ENCODE measurements around the gene CMTM6. TPM values are rescaled to one million over a fixed set of nuclear protein-coding genes. Genes with fewer than 3 reads are reported as not detected.

Gene CMTM6
- total and polyA plus RNA-seq, 2 of the 13 experiments (the other 11 are each of a cell fraction or from before 2014, with no cell fraction given) = 25.6 to 55.7 TPM

GRCh38 chr3:32500880-32501782 is 1.5 kb downstream of the CMTM6 start (continued):
- TF ChIP-seq UBTF (CRISPR knock-in tag; IDR thresholded peaks at IDR 0.05) = no peak
- TF ChIP-seq ZNF878 (CRISPR knock-in tag; IDR thresholded peaks at IDR 0.05) = 0 out of 2 replicates have a peak, but pooled peaks have one; percentile 12
- 0 out of 2 replicates have a peak, but pooled peaks have one; percentile 5 for TF ChIP-seq CREM (IDR thresholded peaks at IDR 0.05)
- no peak for TF ChIP-seq CREM (CRISPR knock-in tag; IDR thresholded peaks at IDR 0.05)

GRCh38 chr3:32500231-32500630 is 2.4 kb downstream of the CMTM6 start:
- 55% methylated on average over 2 of the region's 2 CpGs for WGBS (ENCODE audit: low lambda C conversion rate)
- DNase-seq (ENCODE audit: low spot score) (no peak), ATAC-seq (no peak), FAIRE-seq (no peak)
- ChIA-PET POLR2A (no interaction called here), CTCF (ENCODE audit: low intra/inter-chr PET ratio, low total read pairs) (no interaction called here)
- Histone ChIP-seq H2AFZ (ENCODE audit: low read length) (no peak overlapping the region), H3K79me2 (ENCODE audit: insufficient read depth, low read length) (peaks cover 34% of the 10 kb centered on the region), H4K20me1 (ENCODE audit: insufficient read depth, low read length) (no peaks in the 10 kb centered on the region), H3K27me3 (ENCODE audit: control insufficient read depth in 1 of 2, insufficient read depth in 2 of 2, low read length in 2 of 2) (no peaks in the 10 kb centered on the region; a peak in 1 of 5 replicates), H3K4me2 (ENCODE audit: low read depth, low read length) (peak overlapping the region; percentile 85), H3K36me3 (replicated peaks in 1 of 2; ENCODE audit: control insufficient read depth in 1 of 2, insufficient read depth in 2 of 2, low read length in 2 of 2) (no peaks in the 10 kb centered on the region), H3K4me3 (replicated peaks in 1 of 3; ENCODE audit: insufficient read depth in 1 of 3, low read depth in 2 of 3, low read length in 3 of 3) (peak overlapping the region in 2 of 3 experiments; percentile 82 to 97; a peak in 2 of 6 replicates), H3K9ac (ENCODE audit: insufficient read depth, low read depth, low read length) (0 out of 2 replicates have a peak overlapping the region, but pooled peaks have one; percentile 12), H3K4me1 (ENCODE audit: insufficient read depth, low read length) (peaks cover 49% of the 10 kb centered on the region), H3K27ac (ENCODE audit: extremely low read length, insufficient read depth, low read length) (no peak overlapping the region), H3K9me3 (ENCODE audit: low read length) (no peaks in the 10 kb centered on the region)
- no TSS peak for BruUV-seq (replicated peaks)
- in situ Hi-C loops (cut with HindIII; ENCODE audit: extremely low pct_ligation_motif_present, low pct_unique_long_range_greater_than_20kb) (loop anchor here (10.0 kb wide), 1 partner anchor 435 kb away; no protein-coding TSS in a partner anchor), intact Hi-C loops (cut with micrococcal nuclease; ENCODE audit: unreplicated experiment) (loop anchor here (10.0 kb wide), 1 partner anchor 105 kb away; the partner anchor contains the start of gene CMTM7)
- TF ChIP-seq ZNF446 (CRISPR knock-in tag; IDR thresholded peaks at IDR 0.05) = no peak
- no peak for TF ChIP-seq KDM2A (CRISPR knock-in tag; IDR thresholded peaks at IDR 0.05; ENCODE audit: borderline replicate concordance, low read depth)
- no peak for TF ChIP-seq HNF1B (CRISPR knock-in tag; IDR thresholded peaks at IDR 0.05)
- TF ChIP-seq FOXM1 (CRISPR knock-in tag; IDR thresholded peaks at IDR 0.05) = no peak
- TF ChIP-seq RBAK (CRISPR knock-in tag; IDR thresholded peaks at IDR 0.05) = no peak
- TF ChIP-seq KDM5B (CRISPR knock-in tag; IDR thresholded peaks at IDR 0.05; ENCODE audit: borderline replicate concordance) = no peak
- no peak for TF ChIP-seq TCF12 (IDR thresholded peaks at IDR 0.05)
- no peak for TF ChIP-seq TCF12 (CRISPR knock-in tag; IDR thresholded peaks at IDR 0.05)
- no peak for TF ChIP-seq WIZ (CRISPR knock-in tag; IDR thresholded peaks at IDR 0.05)
- no peak for TF ChIP-seq AHR (CRISPR knock-in tag; IDR thresholded peaks at IDR 0.05)
- no peak for TF ChIP-seq ZNF737 (CRISPR knock-in tag; IDR thresholded peaks at IDR 0.05; ENCODE audit: borderline replicate concordance)
- no peak for TF ChIP-seq TEAD2 (CRISPR knock-in tag; IDR thresholded peaks at IDR 0.05)
- TF ChIP-seq RBM39 (IDR thresholded peaks at IDR 0.05; ENCODE audit: low read depth, low read length, poor library complexity, severe bottlenecking) = no peak
